HAP-1 (cell line): ENCODE measurements around the gene VSIG10.
A peak's percentile ranks its signal among the peaks of the same experiment; 100 is the strongest.

Source experiments
- DNase-seq, 2 experiments: peaks; one replicate each; pipeline ENCODE4 v3.0.0-alpha.2; 2016 to 2020; ENCODE audit warnings: low spot score in 2 of 2
- H3K27me3 ChIP-seq: fragments of 250-450 bp; sonication (Bioruptor Pico); 2 replicates; pipeline ENCODE4 v1.5.1; 2020; ENCODE audit warnings: low read depth, mild to moderate bottlenecking, moderate library complexity
- H3K36me3 ChIP-seq: fragments of 250-450 bp; sonication (Bioruptor Pico); replicated peaks from 2 replicates; pipeline ENCODE4 v1.5.1; 2020; ENCODE audit warnings: mild to moderate bottlenecking
- H3K4me1 ChIP-seq: fragments of 250-450 bp; sonication (Bioruptor Pico); 2 replicates; pipeline ENCODE4 v1.5.1; 2020; ENCODE audit warnings: mild to moderate bottlenecking
- H3K4me3 ChIP-seq: fragments of 250-450 bp; sonication (Bioruptor Pico); 2 replicates; pipeline ENCODE4 v1.5.1; 2020; ENCODE audit warnings: mild to moderate bottlenecking, moderate library complexity
- H3K9me3 ChIP-seq: fragments of 250-450 bp; sonication (Bioruptor Pico); 2 replicates; pipeline ENCODE4 v1.5.1; 2020; ENCODE audit warnings: mild to moderate bottlenecking, moderate library complexity
- in situ Hi-C: fragments of 300-500 bp; cut with MboI; formaldehyde crosslinking; loops from 3 replicates; pipeline ENCODE4 v1.14.3; 2020; ENCODE audit warnings: low sequenced_read_pairs, inconsistent platforms, mixed read lengths

Gene VSIG10

DNA sequence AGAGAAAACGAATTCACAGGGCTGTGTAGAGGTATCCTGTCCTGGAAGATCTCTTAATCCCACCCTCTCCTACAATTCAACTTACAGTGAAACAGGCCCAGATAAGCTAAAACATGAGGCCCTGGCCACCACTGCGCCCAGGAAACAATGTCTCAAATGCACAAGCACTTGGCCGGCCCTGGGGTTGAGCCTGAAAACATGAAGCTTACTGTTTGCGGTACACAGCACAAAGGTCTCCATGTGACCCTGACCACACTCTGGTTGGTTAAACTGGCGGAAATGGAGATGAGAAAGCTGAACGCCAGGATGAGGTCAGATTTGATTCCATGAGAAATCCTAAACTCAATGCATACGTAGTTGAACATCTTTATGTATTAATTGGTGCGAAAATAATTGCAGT is 59.2 kb downstream of the VSIG10 start:
- peaks cover 28% of the 10 kb centered on the region for H3K36me3 ChIP-seq

DNA sequence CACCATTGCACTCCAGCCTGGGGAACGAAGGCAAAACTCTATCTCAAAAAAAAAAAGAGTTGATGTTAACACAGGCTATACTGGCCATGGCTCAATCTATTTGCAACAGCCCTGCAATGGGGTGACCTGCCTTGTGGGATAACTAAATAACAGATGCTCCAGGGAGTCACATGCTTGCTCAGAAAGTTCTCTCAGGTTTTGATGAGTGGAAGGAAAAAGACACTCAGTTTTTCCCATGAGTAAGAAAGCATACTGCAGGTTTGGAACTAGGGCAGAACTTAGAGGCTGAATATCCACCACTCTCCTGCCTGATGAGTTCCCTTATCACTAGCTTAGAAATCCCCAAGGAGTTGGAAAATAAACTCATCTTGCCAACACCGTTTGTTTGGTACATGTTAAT is 59.7 kb downstream of the VSIG10 start:
- DNase-seq = no peak
- Histone ChIP-seq H3K36me3 (peaks cover 27% of the 10 kb centered on the region), H3K4me1 (no peaks in the 10 kb centered on the region), H3K4me3 (no peak overlapping the region), H3K27me3 (no peaks in the 10 kb centered on the region), H3K9me3 (no peaks in the 10 kb centered on the region)
- in situ Hi-C loops = no loop called here

More for the DNA sequence above, 59.2 kb downstream of the VSIG10 start:
- Histone ChIP-seq H3K27me3 (no peaks in the 10 kb centered on the region), H3K4me3 (no peak overlapping the region), H3K9me3 (no peaks in the 10 kb centered on the region), H3K4me1 (no peaks in the 10 kb centered on the region)
- in situ Hi-C loops = no loop called here
- no peak for DNase-seq

DNA sequence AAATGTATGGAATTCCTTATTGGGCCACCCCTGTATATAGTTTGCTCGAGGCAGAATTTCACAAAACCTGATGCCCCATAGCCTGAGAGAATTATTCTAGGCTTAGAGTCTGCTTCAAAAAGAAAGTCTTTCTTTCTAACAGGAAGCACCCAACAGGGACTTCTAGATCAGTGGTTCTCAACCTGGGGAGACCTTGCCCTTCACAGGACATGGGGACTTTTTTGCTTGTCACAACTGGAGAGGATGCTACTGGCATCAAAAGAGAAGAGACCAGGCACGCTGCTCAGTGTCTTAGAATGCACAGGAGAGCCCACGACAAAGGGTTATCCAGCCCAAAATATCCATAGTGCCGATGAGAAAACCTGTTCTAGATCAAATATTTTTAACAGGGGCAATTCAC is 61.7 kb downstream of the VSIG10 start:
- no peak overlapping the region for H3K4me3 ChIP-seq

DNA sequence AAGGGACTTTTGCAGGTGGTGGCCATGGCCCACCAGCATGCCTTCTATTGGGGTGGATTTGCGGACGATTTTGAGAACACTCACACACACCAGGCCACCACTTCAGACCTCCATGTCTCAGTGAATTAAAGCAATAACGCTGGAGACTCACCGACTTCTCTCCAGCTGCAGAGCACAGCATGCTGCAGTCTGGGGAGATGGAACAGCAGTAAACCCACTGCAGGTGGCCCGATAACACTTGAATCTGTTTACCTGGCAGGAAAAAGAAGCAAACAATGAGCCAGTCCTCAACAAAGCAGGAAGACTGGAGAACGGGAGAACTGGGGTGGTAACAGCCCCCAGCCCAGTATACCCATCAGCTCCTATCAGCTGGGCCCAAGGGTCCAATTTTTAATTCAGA is 65.7 kb downstream of the VSIG10 start:
- Histone ChIP-seq H3K36me3 (peaks cover 70% of the 10 kb centered on the region), H3K4me1 (no peaks in the 10 kb centered on the region), H3K9me3 (no peaks in the 10 kb centered on the region), H3K4me3 (no peak overlapping the region), H3K27me3 (no peaks in the 10 kb centered on the region)
- DNase-seq = no peak
- in situ Hi-C loops = no loop called here

More for the DNA sequence above, 61.7 kb downstream of the VSIG10 start:
- no peaks in the 10 kb centered on the region for H3K9me3 ChIP-seq
- H3K27me3 ChIP-seq = no peaks in the 10 kb centered on the region
- H3K4me1 ChIP-seq = no peaks in the 10 kb centered on the region
- in situ Hi-C loops = no loop called here
- no peak for DNase-seq
- peaks cover 40% of the 10 kb centered on the region for H3K36me3 ChIP-seq

DNA sequence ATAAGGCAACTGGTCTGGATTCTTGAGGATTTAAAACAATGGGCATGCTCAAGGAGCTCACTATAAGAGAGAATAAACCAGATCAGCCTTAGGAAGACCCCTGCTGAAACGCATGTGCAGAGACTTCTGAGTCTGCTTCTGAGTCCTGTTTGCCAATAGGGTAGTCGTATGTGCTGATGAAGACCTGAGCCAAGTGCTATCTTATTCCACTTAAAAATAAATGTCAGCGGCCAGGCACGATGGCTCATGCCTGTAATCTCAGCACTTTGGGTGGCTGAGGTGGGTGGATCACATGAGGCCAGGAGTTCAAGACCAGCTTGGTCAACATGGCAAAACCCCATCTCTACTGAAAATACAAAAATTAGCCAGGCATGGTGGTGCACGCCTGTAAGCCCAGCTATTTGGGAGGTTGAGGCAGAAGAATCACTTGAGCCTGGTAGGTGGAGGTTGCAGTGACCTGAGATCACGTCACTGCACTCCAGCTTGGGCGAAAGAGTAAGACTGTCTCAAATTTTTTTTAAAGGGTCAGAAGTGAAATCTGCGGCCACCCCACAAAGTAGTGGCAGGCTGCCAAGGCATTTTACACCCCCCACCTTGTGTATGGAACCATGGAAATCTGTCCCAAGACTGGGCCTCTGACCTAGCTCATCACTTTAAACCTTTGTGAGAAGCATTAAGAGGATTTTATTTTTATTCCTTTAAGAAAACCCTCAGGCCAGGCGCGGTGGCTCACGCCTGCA is 67.0 kb downstream of the VSIG10 start:
- Histone ChIP-seq H3K4me1 (no peaks in the 10 kb centered on the region), H3K36me3 (peaks cover 76% of the 10 kb centered on the region), H3K27me3 (no peaks in the 10 kb centered on the region), H3K9me3 (no peaks in the 10 kb centered on the region), H3K4me3 (no peak overlapping the region)
- no peak for DNase-seq
- in situ Hi-C loops = no loop called here

DNA sequence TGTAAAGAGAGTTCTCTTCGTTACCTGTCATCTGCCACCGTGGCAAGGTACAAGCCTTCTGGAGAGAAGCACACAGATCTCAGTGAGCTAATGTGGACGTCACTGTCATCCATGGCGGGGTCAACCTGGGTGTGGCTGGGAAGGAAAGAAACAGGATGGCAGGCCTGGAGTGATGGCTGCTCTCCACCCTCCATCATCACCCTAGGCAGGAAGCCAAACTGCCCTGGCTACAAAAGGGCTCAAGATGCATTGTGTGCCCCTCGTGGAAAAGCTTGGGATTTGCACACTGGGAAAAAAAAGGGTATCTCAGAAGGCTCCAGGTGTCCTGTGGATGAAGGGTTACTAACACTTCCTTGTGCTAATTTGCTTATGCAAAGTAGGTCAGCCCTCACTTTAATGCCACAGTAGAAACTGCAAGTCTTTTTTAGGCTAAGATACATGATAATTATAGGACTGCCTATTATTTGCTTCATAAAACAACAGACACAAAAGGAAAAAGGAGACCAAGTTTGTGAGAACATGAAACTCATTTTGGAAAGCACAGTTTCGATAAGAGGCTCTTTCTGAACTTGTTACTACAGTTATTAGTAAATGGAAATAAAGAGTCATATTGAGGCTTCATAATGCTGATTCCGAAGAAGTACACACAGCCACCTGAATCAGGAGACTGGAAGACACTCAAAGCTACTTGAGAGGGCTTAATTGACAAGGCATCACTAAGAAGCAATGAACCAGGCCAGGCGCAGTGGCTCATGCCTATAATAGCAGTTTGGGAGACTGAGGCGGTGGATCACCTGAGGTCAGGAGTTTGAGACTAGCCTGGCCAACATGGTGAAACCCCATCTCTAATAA is 68.4 kb downstream of the VSIG10 start:
- H3K4me3 ChIP-seq = no peak overlapping the region
- in situ Hi-C loops = no loop called here
- H3K9me3 ChIP-seq = no peaks in the 10 kb centered on the region
- H3K4me1 ChIP-seq = no peaks in the 10 kb centered on the region
- H3K27me3 ChIP-seq = no peaks in the 10 kb centered on the region
- DNase-seq = peak in 1 of 2 experiments; percentile 29
- peaks cover 86% of the 10 kb centered on the region for H3K36me3 ChIP-seq

DNA sequence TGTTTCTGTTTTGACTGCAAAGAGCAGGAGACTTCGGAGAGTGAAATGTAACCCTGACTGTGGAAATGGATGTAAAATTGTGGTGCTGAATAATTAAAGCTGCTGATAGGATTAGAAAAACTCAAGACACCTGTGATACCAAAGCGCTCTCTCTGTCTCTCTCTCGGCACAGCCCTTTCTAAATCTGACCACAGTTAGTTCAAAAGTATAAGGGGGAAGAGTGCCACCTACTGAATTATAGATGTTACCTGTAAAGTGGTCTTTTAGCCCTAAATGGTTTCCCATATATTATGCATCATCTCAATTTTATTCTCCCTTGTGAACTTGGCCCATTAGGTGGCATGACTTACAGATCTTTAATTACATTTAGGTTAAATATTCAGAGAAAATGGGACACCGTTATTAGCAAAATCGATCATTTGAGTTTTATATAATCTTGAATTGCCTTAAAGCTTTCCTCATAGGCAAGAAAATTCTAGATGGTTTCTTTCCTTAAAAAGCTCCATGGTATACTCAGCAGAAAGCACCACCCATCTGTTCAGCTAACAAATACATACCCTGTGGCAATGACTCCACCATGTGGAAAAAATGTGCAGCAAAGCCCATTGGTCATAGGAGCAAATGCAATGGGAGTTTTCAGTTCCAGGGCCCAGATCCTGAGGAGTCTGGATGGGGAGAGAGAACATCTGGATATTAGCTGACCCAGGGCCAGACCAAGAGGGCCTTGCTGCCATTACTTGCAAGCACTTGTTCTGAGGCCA is 69.2 kb downstream of the VSIG10 start:
- H3K36me3 ChIP-seq = peaks cover 88% of the 10 kb centered on the region
- in situ Hi-C loops = no loop called here
- peak in 1 of 2 experiments; percentile 30 for DNase-seq
- no peaks in the 10 kb centered on the region for H3K4me1 ChIP-seq
- H3K27me3 ChIP-seq = no peaks in the 10 kb centered on the region
- H3K9me3 ChIP-seq = no peaks in the 10 kb centered on the region
- H3K4me3 ChIP-seq = no peak overlapping the region

DNA sequence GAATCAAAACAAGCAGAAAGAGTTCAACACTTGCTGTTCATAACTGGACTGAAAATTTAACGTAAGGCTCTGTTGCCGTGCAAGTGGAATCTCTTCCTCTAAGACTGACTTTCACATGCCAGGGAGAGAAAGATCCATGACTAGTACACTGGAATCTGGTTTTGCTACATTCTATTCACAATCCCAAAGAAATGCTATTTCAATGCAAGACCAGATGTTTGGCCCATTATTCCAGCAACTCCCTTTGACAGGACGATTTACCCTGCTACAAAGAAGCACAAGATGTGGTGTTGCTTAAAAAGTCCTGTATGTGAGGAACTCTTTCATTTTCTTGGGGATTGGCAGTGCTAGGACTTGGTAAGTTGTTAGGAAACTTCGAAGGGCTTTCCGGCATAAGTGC is 69.9 kb downstream of the VSIG10 start:
- no peak overlapping the region for H3K4me3 ChIP-seq
- peaks cover 95% of the 10 kb centered on the region for H3K36me3 ChIP-seq

DNA sequence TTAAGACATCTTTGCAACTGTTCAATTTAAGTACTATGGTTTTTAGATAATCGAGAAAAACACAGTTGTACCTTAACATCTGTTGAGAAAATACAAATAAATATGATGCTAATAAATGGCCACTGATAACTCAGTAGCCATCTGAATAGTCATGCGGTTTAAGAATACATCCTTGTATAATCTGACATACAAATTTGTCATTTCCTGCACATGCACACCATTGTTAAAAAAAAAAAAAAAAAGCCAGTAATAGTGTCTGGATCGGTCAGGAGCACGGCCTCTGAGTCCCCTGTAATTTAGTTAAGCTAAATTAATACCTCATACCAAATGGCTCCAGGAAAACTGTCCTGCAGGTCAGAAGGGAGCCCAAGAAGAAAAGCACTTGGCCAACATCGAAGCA is 70.5 kb downstream of the VSIG10 start:
- Histone ChIP-seq H3K27me3 (no peaks in the 10 kb centered on the region), H3K9me3 (no peaks in the 10 kb centered on the region), H3K4me1 (no peaks in the 10 kb centered on the region), H3K36me3 (peaks cover 95% of the 10 kb centered on the region), H3K4me3 (no peak overlapping the region)
- DNase-seq = no peak
- in situ Hi-C loops = no loop called here

More for the DNA sequence above, 69.9 kb downstream of the VSIG10 start:
- DNase-seq = no peak
- in situ Hi-C loops = no loop called here
- Histone ChIP-seq H3K9me3 (no peaks in the 10 kb centered on the region), H3K4me1 (no peaks in the 10 kb centered on the region), H3K27me3 (no peaks in the 10 kb centered on the region)

DNA sequence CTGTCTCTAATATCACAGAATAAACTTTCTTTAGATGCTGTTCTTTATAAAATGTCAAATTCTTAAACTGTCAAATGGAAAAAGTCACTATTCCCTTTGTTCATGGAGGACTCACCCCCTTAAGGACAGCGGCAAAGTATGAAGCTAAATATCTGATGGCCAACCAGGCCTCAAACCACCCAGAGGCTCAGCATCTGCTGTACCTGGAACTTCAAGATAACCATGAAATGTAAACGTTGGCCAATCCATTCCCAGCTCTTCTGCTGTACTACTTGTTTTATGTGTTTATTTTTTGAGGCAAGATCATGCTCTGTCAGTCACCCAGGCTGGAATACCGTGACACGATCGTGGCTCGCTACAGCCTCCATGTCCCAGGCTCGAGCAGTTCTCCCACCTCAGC is 71.6 kb downstream of the VSIG10 start:
- Histone ChIP-seq H3K4me3 (no peak overlapping the region), H3K27me3 (no peaks in the 10 kb centered on the region), H3K36me3 (peaks cover 95% of the 10 kb centered on the region), H3K4me1 (no peaks in the 10 kb centered on the region), H3K9me3 (no peaks in the 10 kb centered on the region)
- in situ Hi-C loops = no loop called here
- no peak for DNase-seq

DNA sequence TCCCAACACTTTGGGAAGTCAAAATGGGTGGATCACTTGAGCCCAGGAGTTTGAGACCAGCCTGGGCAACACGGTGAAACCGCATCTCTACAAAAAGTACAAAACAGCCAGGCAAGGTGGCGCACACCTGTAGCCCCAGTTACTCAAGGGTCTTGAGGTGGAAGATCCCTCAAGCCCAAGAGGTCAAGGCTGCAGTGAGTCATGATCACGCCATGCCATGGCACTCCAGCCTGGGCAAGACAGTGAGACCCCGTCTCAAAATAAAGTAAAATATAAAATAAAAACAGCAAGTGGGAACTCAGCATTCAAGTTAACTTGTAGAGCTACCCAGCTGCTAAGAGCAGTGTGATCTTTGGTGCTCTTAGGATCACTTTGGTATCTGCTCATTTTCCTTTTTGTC is 74.6 kb downstream of the VSIG10 start:
- Histone ChIP-seq H3K9me3 (no peaks in the 10 kb centered on the region), H3K4me1 (no peaks in the 10 kb centered on the region), H3K27me3 (no peaks in the 10 kb centered on the region), H3K36me3 (peaks cover 94% of the 10 kb centered on the region), H3K4me3 (no peak overlapping the region)
- no peak for DNase-seq
- in situ Hi-C loops = no loop called here

DNA sequence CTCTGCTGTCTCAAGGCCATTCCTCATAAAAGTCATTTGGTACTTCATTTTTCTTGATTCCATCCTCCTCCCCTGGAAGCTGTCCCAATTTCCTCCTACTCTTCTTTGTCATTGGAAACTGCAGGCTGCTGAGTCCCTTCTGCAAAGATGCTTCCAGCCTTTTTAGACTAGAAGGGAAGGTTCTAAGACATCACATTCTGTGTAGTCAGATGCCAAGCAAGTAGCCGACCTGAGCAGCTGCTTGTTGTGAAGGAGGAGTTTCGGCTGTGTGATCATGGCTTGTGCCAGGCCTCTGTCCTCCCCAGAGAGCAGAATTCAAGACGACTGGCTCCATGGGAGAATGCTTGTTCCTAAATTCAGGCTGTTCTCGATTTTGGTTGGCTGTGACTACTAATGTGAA is 78.6 kb downstream of the VSIG10 start:
- no peaks in the 10 kb centered on the region for H3K27me3 ChIP-seq
- H3K36me3 ChIP-seq = peaks cover 88% of the 10 kb centered on the region
- no peaks in the 10 kb centered on the region for H3K9me3 ChIP-seq
- H3K4me3 ChIP-seq = no peak overlapping the region
- H3K4me1 ChIP-seq = no peaks in the 10 kb centered on the region
- no peak for DNase-seq
- in situ Hi-C loops = no loop called here

DNA sequence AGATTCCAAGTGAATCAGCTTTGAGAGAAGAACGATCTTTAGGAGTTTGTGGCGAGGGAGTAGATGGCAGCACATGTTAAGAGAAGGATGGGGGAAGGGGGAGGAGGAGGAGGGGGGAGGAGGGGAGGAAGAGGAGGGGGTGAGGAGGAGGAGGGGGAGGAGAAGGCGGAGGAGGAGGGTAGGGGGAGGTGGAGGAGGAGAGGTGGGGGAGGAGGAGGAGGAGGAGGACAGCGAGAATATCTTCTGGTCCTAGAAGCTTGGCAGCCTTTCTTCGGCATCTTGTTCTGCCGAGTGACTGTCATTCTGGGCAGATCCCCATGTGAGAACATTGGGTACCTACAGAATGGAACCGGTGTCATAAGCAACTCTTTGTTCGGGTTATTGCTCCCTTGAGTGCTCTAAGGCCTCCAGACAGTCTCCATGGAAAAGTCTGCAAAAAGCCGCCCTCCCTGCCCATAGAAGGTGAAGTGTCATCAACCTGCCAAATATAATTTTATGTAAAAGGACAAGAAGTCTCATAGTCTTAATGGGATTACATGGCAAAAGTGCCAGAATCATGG is 80.4 kb downstream of the VSIG10 start:
- DNase-seq = no peak
- Histone ChIP-seq H3K9me3 (no peaks in the 10 kb centered on the region), H3K36me3 (peaks cover 86% of the 10 kb centered on the region), H3K4me1 (no peaks in the 10 kb centered on the region), H3K27me3 (no peaks in the 10 kb centered on the region), H3K4me3 (no peak overlapping the region)
- in situ Hi-C loops = no loop called here
